ENCODE data around the gene CREB1.
"Not testable (repeated sequence)": the region's sequence is repeated elsewhere in the genome, so short reads cannot be mapped to it uniquely, and the experiment has no call there.

CREB1 gene

GRCh38 chr2:207529330-207530159, at the start of gene CREB1:
Gene CREB1 (plus strand): TSS chr2:207529962. CDS start chr2:207555636, 25,674 bp downstream.
- peak; percentile 97 for DNase-seq

DNA sequence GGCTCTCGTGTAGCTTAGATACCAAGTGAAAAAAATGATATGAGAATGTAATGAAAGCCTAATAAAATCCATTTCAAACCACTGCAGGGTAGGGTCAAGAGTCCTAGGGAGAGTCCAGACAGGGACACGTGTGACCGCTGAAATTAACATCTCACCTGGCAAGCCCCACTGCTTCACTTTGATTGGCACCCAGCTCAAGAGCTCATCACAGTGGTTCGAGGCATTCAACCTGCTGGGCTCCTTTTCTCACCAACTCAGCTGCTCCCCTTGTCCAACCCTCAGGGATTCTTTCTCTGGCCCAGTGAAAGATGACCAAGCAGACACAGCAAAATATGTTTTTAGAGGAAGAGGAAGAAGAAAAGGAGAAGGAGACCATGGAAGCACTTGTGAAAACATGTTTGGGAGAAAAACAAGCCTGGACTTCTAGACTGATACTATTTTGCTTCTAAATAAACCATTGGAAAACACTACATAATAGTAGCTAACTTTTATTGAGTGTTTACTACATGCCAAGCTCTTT, 49.2 kb upstream of the CREB1 start:
- no peak for DNase-seq

- DNase-seq = no peak
Measured at GRCh38 chr2:207481924-207482323, 47.8 kb upstream of the CREB1 start.

- DNase-seq = no peak
Measured at GRCh38 chr2:207482630-207483029, 47.1 kb upstream of the CREB1 start.

GRCh38 chr2:207483066-207483465, 46.7 kb upstream of the CREB1 start:
- no peak for DNase-seq

DNA sequence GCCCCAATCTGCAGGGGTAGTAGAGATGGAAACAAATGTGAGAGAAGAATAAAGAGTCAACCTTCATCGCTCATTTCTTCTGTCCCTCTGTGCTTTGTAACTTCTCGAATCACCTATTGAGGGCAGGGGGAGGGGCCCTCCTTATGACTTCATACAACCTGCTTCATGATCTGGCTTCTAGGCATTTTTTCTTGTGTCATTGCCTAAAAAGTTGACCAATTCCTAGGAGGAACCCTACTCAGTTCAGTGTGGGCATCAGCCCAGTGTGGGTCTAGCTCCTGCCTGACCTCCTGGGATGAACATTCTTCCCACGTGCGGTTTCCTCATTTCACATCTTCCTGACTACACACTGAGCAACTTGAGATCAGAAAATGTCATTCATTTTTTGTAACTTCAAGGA, 46.3 kb upstream of the CREB1 start:
- no peak for DNase-seq

DNA sequence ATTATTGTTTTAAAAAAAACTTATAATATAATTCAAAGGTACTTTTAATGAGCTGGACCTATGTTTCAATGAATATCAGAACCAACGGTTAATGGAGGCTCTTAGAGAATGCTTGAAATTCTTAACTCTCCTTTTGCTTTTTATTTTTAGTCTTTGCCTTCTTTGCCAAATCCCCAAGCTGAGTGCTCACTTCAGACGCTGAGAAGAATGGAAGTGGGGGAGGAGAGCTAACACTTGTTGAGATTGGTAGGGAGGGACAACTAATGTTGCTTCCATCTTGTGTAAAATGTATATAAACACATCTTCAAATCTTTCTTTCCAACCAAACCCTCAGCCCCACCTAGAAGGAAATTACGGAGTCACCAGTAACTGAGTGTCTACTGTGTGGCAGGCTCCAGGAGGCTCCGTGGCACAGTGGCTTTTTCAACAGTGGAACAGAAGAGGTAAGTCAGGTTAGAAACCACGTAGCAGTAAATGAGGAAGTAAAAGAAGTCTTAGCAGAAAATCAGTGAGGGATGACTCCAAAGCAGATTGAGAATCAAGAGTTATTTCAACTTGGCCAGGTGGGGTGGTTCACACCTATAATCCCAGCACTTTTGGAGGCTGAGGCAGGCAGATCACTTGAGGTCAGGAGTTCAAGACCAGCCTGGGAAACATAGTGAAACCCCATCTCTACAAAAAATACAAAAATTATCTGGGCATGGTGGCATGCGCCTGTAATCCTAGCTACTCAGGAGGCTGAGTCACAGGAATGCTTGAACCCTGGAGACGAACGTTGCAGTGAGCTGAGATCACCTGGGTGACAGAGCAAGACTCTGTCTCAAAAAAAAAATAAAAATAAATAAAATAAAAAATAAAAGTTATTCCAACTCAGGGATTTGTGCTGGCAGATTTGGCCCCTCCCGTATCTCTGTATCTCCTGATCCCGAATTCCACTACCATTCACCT, 45.0 kb upstream of the CREB1 start:
- no peak for DNase-seq

GRCh38 chr2:207487650-207488311, 42.0 kb upstream of the CREB1 start:
- no peak for DNase-seq

GRCh38 chr2:207489251-207489650, 40.5 kb upstream of the CREB1 start:
- no peak for DNase-seq

DNA sequence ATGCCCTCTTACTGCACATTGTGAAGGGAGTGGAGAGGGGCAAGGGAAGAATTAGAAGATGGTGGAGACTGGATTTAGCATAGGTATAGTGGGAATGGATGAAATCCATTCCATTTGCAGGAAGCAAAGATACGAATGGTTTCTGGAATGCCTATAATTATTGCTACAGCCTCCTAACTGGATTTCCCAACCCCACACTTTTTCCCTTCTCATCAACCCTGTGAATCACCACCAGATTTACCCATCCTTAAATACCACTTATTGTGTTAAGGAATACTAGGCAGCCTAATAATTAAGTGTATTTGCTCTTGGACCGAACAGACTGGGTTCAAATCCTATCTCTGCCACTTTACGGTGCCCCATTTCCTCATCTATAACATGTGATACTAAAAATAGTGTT, 39.3 kb upstream of the CREB1 start:
- no peak for DNase-seq

- no peak for DNase-seq
Measured at GRCh38 chr2:207491086-207491485, 38.7 kb upstream of the CREB1 start.

GRCh38 chr2:207491956-207492355, 37.8 kb upstream of the CREB1 start:
- no peak for DNase-seq

DNA sequence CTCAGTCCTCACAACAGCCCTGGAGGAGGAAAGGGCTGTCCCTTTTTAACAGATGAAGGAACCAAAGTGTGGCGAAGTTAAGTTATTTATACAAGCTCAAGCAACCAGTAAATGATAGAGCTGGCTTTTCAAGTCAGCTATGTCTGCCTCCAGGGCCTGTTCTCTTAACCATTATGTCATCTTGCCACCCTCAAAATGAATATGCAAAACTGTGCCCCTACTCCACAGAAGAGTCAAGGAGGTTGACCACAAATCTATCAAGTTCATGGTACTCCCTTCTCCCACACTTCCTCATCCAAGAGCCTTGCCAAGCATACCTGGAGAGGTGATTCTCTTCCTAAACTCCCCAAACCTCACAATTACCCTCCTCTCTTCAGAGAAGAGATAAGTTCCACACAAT, 37.3 kb upstream of the CREB1 start:
- no peak for DNase-seq

DNA sequence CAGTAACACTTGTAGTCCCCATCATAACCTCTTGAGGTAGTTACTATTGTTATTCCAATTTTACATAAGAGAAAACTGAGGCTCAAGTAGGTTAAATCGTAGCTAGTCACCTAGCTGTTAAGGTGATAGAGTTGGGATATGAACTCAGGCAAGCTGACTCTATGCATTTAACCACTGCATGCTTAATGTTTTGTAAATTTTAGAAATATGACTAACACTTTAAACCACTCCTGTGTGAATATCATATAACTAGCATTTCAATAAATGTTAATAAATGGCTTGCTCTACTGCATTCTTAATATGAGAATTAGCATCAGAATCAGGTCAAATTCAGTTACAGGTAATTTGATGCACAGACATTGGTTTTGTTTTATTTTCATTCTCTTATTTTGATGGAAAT, 35.6 kb upstream of the CREB1 start:
- no peak for DNase-seq

DNA sequence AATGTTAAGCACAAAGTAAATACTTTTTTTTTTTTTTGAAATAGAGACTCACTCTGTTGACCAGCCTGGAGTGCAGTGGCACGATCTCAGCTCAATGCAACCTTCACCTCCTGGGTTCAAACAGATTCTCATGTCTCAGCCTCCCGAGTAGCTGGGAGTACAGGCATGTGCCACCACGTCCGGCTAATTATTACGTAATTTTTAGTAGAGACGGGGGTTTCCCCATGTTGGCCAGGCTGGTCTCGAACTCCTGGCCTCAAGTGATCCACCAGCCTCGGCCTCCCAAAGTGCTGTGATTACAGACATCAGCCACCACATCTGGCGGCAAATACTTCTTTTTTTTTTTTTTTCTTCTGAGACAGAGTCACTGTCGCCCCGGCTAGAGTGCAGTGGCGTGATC, 32.8 kb upstream of the CREB1 start:
- not testable (repeated sequence) for DNase-seq

DNA sequence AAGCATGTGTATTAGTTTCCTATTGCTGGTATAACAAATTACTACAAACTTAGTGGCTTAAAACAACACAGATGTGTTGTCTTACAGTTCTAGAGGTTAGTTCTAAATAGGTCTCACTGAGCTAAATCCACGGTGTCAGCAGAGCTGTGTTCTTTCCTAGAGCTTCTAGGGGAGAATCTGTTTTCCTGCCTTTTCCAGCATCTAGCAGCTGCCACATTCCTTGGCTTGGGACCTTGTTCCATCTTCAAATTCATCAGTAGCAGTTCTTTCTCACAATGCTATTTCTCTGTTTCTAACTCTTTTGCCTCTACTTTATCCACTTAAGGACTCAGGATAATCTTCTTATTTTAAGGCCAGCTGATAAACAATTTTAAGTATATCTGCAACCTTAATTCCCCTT, 32.2 kb upstream of the CREB1 start:
- no peak for DNase-seq

DNA sequence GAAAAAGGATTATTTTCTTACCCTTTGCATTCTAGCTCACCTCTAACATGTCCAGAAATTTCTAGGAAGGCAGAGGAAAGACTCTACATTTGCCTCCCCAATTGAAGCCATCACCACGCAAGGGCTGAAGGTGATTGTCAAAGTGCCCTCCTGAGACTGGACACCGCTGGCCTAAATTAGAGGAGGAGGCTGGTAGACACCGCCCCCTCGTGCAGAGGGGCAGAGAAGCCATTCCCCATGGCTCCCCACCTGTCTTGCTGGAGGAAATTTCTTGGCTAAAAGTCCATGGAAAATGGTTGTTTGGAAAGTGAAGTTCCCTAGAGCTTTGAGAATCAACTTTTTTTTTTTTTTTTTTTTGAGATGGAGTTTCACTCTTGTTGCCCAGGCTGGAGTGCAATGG, 31.3 kb upstream of the CREB1 start:
- DNase-seq = no peak

- DNase-seq = no peak
Measured at GRCh38 chr2:207499114-207499513, 30.6 kb upstream of the CREB1 start.

DNA sequence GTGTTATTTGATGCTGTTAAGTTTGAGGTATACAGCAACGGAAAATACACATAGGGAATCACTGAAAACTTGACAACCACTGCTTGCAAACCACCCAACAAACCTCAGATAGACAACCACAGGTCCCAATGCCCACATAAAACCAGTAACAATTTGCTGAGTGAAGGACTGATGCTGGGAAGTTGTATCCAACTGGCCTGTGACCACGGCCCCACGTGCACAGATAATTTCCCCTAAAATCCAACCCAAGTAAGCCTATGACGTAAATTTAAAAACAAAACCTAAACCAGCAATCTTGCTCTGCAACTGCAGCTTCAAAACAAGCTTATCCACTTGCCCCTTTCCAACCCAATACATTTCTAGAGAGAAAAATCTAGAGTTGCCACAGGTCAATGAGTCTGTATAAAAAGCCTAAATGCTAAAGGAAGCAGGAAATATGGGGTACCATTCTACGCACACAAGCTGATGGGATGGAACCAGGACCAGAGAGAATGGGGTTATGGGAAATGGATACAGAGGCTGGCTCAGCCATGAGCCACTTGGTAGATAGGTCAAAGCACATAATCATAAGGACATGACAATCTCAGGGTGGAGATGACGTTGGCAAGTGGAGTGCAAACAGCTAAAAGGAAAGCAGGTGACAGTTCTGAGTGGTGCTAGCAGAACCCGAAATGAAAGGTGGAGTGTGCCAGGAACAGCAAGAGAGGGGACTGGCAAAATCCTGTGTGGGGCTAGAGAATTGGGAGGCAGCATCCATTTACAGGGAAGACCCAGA, 27.8 kb upstream of the CREB1 start:
- DNase-seq = no peak

GRCh38 chr2:207502577-207503198, 27.1 kb upstream of the CREB1 start:
- DNase-seq = no peak

- no peak for DNase-seq
Measured at GRCh38 chr2:207503234-207503633, 26.5 kb upstream of the CREB1 start.
